Measurements from ENCODE around the gene TM7SF2. TPM values are rescaled to one million over a fixed set of nuclear protein-coding genes. Genes with fewer than 3 reads are reported as not detected.

TM7SF2 gene
- polyA plus RNA-seq, 1 donor (not counting 4 experiments of a cell fraction or from before 2014, with no cell fraction given): 9.7 TPM

- FAIRE-seq (no peak), DNase-seq (ENCODE audit: low read depth, low spot score) (no peak)
- H3K4me3 ChIP-seq (ENCODE audit: control insufficient read depth in 2 of 3, extremely low read depth in 1 of 3, insufficient read depth in 2 of 3, low read depth in 1 of 3, low read length in 3 of 3): no peak overlapping the region
- no peaks in the 10 kb centered on the region for H3K27me3 ChIP-seq (ENCODE audit: control insufficient read depth, extremely low read depth, insufficient read depth, low read length)
- H2AFZ ChIP-seq (ENCODE audit: control insufficient read depth, low read length): no peak overlapping the region
- peaks cover 20% of the 10 kb centered on the region for H3K4me1 ChIP-seq (ENCODE audit: control insufficient read depth, extremely low read depth, insufficient read depth, low read length)
- H3K79me2 ChIP-seq (ENCODE audit: control insufficient read depth, insufficient read depth, low read length): peaks cover 32% of the 10 kb centered on the region
- H3K9me1 ChIP-seq (ENCODE audit: control insufficient read depth, extremely low read depth, insufficient read depth, low read length): no peaks in the 10 kb centered on the region
- no peak overlapping the region for H3K9ac ChIP-seq (ENCODE audit: control insufficient read depth, extremely low read depth, insufficient read depth, low read length)
- H3K4me2 ChIP-seq (ENCODE audit: control insufficient read depth, extremely low read depth, insufficient read depth, low read depth, low read length): no peak overlapping the region
- TF ChIP-seq EZH2 (IDR thresholded peaks at IDR 0.05; ENCODE audit: low read length): no peak
- TF ChIP-seq, protein P1, sequence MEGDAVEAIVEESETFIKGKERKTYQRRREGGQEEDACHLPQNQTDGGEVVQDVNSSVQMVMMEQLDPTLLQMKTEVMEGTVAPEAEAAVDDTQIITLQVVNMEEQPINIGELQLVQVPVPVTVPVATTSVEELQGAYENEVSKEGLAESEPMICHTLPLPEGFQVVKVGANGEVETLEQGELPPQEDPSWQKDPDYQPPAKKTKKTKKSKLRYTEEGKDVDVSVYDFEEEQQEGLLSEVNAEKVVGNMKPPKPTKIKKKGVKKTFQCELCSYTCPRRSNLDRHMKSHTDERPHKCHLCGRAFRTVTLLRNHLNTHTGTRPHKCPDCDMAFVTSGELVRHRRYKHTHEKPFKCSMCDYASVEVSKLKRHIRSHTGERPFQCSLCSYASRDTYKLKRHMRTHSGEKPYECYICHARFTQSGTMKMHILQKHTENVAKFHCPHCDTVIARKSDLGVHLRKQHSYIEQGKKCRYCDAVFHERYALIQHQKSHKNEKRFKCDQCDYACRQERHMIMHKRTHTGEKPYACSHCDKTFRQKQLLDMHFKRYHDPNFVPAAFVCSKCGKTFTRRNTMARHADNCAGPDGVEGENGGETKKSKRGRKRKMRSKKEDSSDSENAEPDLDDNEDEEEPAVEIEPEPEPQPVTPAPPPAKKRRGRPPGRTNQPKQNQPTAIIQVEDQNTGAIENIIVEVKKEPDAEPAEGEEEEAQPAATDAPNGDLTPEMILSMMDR (optimal IDR thresholded peaks at IDR 0.05 in 1 of 3, IDR thresholded peaks at IDR 0.05 in 1 of 3, conservative IDR thresholded peaks at IDR 0.05 in 1 of 3; ENCODE audit: extremely low read depth in 1 of 3, insufficient read depth in 2 of 3, low read length in 3 of 3): no peak
- H4K20me1 ChIP-seq (ENCODE audit: control insufficient read depth, extremely low read depth, insufficient read depth, low read length): peaks cover 8% of the 10 kb centered on the region
- no peaks in the 10 kb centered on the region for H3K9me3 ChIP-seq (ENCODE audit: control insufficient read depth, low read depth, low read length)
- dilution Hi-C loops (cut with MboI; ENCODE audit: extremely low pct_ligation_motif_present, low sequenced_read_pairs): no loop called here
- H3K27ac ChIP-seq (ENCODE audit: control insufficient read depth, insufficient read depth, low read length): no peak overlapping the region
- peaks cover 45 to 52% of the 10 kb centered on the region in 2 experiments for H3K36me3 ChIP-seq (ENCODE audit: control insufficient read depth in 2 of 2, extremely low read depth in 1 of 2, insufficient read depth in 2 of 2, low read length in 2 of 2)
Measured at GRCh38 chr11:65130631-65131416, 19.2 kb downstream of the TM7SF2 start.

DNA sequence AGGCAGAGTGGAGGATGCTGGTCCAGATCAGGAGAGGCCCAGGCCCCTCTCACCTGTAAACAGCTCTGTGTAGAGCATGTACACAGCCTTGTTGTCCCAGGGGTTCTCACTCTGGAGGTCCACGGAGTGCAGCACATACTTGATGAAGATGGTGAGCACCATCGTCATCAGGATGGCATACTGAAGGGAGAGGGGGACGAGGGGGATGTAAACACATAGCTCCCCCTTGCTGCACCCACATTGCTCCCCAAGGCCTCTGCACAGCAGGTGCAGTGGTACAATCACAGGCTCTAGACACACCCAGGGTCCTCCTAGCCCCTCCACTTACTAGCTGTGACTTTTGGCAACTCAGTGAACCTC lies 19.7 kb downstream of the TM7SF2 start:
- no peaks in the 10 kb centered on the region for H3K9me3 ChIP-seq (ENCODE audit: control insufficient read depth, low read depth, low read length)
- no peaks in the 10 kb centered on the region for H3K27me3 ChIP-seq (ENCODE audit: control insufficient read depth, extremely low read depth, insufficient read depth, low read length)
- H3K27ac ChIP-seq (ENCODE audit: control insufficient read depth, insufficient read depth, low read length): no peak overlapping the region
- H3K4me3 ChIP-seq (ENCODE audit: control insufficient read depth in 2 of 3, extremely low read depth in 1 of 3, insufficient read depth in 2 of 3, low read depth in 1 of 3, low read length in 3 of 3): no peak overlapping the region
- no peak overlapping the region for H3K9ac ChIP-seq (ENCODE audit: control insufficient read depth, extremely low read depth, insufficient read depth, low read length)
- no peak for FAIRE-seq
- dilution Hi-C loops (cut with MboI; ENCODE audit: extremely low pct_ligation_motif_present, low sequenced_read_pairs): no loop called here
- H4K20me1 ChIP-seq (ENCODE audit: control insufficient read depth, extremely low read depth, insufficient read depth, low read length): peaks cover 8% of the 10 kb centered on the region
- H3K4me1 ChIP-seq (ENCODE audit: control insufficient read depth, extremely low read depth, insufficient read depth, low read length): peaks cover 20% of the 10 kb centered on the region
- H3K9me1 ChIP-seq (ENCODE audit: control insufficient read depth, extremely low read depth, insufficient read depth, low read length): no peaks in the 10 kb centered on the region
- no peak for DNase-seq (ENCODE audit: low read depth, low spot score)
- peaks cover 32% of the 10 kb centered on the region for H3K79me2 ChIP-seq (ENCODE audit: control insufficient read depth, insufficient read depth, low read length)
- no peak overlapping the region for H2AFZ ChIP-seq (ENCODE audit: control insufficient read depth, low read length)
- TF ChIP-seq, protein P1 (optimal IDR thresholded peaks at IDR 0.05 in 1 of 3, IDR thresholded peaks at IDR 0.05 in 1 of 3, conservative IDR thresholded peaks at IDR 0.05 in 1 of 3; ENCODE audit: extremely low read depth in 1 of 3, insufficient read depth in 2 of 3, low read length in 3 of 3): no peak
- no peak for TF ChIP-seq EZH2 (IDR thresholded peaks at IDR 0.05; ENCODE audit: low read length)
- peaks cover 42 to 49% of the 10 kb centered on the region in 2 experiments for H3K36me3 ChIP-seq (ENCODE audit: control insufficient read depth in 2 of 2, extremely low read depth in 1 of 2, insufficient read depth in 2 of 2, low read length in 2 of 2)
- no peak overlapping the region for H3K4me2 ChIP-seq (ENCODE audit: control insufficient read depth, extremely low read depth, insufficient read depth, low read depth, low read length)
